Stimulated activated naive B cell treated with anti-CD40 and anti-IgM and Interleukin-4, amounts not matched to agents 10 μg/mL and 1 μg/mL and 100 μg/mL, for 72 hours (primary cell): ENCODE results near the gene ERICH6B.
A peak's percentile ranks its signal among the peaks of the same experiment; 100 is the strongest.

ENCODE experiments used
- ATAC-seq, 2 donors: fragments of 150-1000 bp; cut with Tn5 transposase; replicated peaks; 2 replicates each; pipeline ENCODE4 v1.10.0; 2021; ENCODE audit warnings: moderate library complexity in 1 of 2
- DNase-seq: peaks from one replicate; pipeline ENCODE4 v3.0.0; 2021
- H3K27ac Mint-ChIP-seq: one replicate; pipeline ENCODE4 v1.8.0; 2022; ENCODE audit warnings: mild to moderate bottlenecking, mixed read lengths
- H3K27me3 Mint-ChIP-seq, 2 donors: one replicate each; pipeline ENCODE4 v1.8.0; 2022; ENCODE audit warnings: mixed read lengths in 2 of 2
- H3K36me3 Mint-ChIP-seq, 2 donors: one replicate each; pipeline ENCODE4 v1.8.0; 2022; ENCODE audit warnings: mixed read lengths in 2 of 2, mild to moderate bottlenecking in 1 of 2
- H3K4me1 Mint-ChIP-seq, 2 donors: one replicate each; pipeline ENCODE4 v1.8.0; 2022; ENCODE audit warnings: mixed read lengths in 2 of 2, mild to moderate bottlenecking in 1 of 2
- H3K4me3 Mint-ChIP-seq, 2 donors: one replicate each; pipeline ENCODE4 v1.8.0; 2022; ENCODE audit warnings: mild to moderate bottlenecking in 2 of 2, mixed read lengths in 2 of 2, moderate library complexity in 1 of 2
- H3K9me3 Mint-ChIP-seq, 2 donors: one replicate each; pipeline ENCODE4 v1.8.0; 2022; ENCODE audit warnings: mixed read lengths in 2 of 2, mild to moderate bottlenecking in 1 of 2

ERICH6B gene

DNA sequence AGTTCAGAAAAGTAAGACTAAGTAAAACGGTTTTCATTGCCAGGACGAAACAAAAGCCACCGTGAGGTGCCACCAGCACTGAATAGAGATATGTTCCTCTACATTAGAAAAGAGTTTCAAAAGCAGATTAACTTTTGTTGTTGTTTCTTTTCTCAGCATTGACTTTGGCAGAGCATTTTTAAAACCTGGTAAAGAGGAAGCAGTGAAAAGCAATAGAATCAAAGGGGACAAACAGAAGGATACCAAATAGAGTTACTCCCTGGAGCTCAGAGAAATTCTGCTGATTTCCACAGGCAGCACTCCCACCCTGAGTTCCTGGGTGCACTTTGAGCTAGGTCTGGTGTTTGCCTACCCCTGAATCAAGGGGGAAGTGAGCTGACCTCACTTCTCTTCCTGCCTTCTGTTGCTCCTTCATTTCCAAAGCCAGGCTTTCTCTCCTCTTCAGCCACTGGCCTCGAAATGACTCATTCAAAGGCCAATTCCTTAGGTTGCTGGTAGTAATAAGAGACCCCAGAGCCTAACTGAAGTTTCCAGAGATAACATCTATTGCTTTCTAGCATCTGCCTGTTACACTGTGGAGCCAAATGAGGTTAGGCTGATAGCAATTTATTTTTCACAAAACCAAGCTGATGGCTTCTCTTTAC lies 11.3 kb upstream of the ERICH6B start:
- no peak overlapping the region for H3K4me3 Mint-ChIP-seq
- ATAC-seq (no peak), DNase-seq (no peak)
- no peaks in the 10 kb centered on the region for H3K9me3 Mint-ChIP-seq
- no peaks in the 10 kb centered on the region for H3K4me1 Mint-ChIP-seq
- no peaks in the 10 kb centered on the region for H3K36me3 Mint-ChIP-seq
- H3K27me3 Mint-ChIP-seq, result peaks cover 27% of the 10 kb centered on the region in 2 donors
- H3K27ac Mint-ChIP-seq, result no peak overlapping the region

DNA sequence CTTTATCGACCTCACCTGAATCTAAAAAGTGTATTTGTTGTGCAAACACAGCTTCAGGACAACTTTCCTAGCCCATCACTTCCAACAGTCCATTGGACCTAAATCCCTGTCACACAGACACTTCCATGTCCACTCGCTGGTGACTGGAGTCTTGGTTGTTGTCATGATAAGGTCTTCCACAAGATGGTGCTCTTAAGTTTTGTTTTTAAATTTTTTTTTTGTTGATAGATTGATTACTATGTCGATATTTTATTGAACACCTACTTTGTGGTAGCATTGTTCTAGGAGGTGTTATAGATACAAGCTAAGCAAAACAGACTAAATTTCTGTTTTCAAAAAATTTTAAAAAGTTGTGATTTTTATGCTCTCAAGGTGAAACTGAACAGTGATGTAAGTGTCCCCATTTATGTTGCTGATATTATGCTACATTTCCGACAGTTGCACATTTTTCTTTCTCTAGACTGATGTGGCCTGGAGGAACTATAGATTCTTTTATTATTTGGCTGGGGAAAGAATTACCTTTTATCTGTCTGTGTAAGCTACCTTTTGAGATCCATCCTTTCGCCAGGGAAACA lies 8.1 kb upstream of the ERICH6B start:
- Mint-ChIP-seq H3K9me3 (no peaks in the 10 kb centered on the region), H3K4me3 (no peak overlapping the region), H3K27ac (no peak overlapping the region), H3K27me3 (peaks cover 38 to 47% of the 10 kb centered on the region in 2 donors), H3K36me3 (no peaks in the 10 kb centered on the region), H3K4me1 (no peaks in the 10 kb centered on the region)
- no peak for DNase-seq
- no peak for ATAC-seq

DNA sequence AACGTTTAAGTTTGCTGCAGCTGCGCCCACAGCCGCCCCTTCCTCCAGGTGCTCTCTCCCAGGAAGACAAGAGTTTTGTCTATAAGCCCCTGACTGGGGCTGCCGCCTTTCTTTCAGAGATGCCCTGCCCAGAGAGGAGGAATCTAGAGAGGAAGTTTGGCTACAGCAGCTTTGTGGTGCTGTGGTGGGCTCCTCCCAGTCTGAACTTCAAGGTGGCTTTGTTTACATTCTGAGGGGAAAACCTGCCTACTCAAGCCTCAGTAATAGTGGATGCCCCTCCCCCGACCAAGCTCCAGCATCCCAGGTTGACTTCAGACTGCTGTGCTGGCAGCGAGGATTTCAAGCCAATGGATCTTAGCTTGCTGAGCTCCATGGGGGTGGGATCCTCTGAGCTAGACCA lies 6.4 kb upstream of the ERICH6B start:
- Mint-ChIP-seq H3K36me3 (no peaks in the 10 kb centered on the region), H3K4me3 (no peak overlapping the region), H3K27me3 (peaks cover 55 to 59% of the 10 kb centered on the region in 2 donors), H3K9me3 (peaks cover 0 to 5% of the 10 kb centered on the region in 2 donors), H3K27ac (no peak overlapping the region), H3K4me1 (no peaks in the 10 kb centered on the region)
- DNase-seq (no peak), ATAC-seq (no peak)

DNA sequence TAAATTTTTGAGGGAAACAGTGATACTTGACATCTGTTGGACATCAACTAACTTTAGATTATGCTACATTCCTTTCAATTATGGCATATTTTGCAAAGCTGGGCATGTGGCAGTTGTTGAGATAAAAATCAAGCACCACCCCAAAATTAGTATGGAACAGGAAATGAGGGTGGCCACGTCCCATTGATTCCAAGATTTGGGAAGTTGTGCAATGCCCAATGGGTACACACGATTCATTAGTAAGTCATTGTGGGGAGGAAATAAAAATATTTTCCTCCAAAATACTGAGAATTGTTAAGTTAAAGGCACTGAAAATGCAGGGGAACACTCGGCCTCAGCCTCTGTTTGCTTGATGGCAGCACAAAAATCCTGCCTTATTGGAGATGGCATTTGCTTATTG lies 7.6 kb downstream of the ERICH6B start:
- H3K9me3 Mint-ChIP-seq, result no peaks in the 10 kb centered on the region

GRCh38 chr13:45604892-45605291 lies 10.6 kb downstream of the ERICH6B start:
- Mint-ChIP-seq H3K27ac (no peak overlapping the region), H3K27me3 (peaks cover 22 to 52% of the 10 kb centered on the region in 2 donors), H3K4me1 (no peaks in the 10 kb centered on the region), H3K36me3 (no peaks in the 10 kb centered on the region), H3K9me3 (no peaks in the 10 kb centered on the region), H3K4me3 (no peak overlapping the region)
- ATAC-seq, result no peak
- DNase-seq, result no peak

More for the DNA sequence above, 7.6 kb downstream of the ERICH6B start:
- H3K4me1 Mint-ChIP-seq, result no peaks in the 10 kb centered on the region
- no peak overlapping the region for H3K27ac Mint-ChIP-seq
- DNase-seq, result no peak
- H3K27me3 Mint-ChIP-seq, result peaks cover 27 to 58% of the 10 kb centered on the region in 2 donors
- no peak for ATAC-seq
- H3K36me3 Mint-ChIP-seq, result no peaks in the 10 kb centered on the region
- H3K4me3 Mint-ChIP-seq, result no peak overlapping the region

DNA sequence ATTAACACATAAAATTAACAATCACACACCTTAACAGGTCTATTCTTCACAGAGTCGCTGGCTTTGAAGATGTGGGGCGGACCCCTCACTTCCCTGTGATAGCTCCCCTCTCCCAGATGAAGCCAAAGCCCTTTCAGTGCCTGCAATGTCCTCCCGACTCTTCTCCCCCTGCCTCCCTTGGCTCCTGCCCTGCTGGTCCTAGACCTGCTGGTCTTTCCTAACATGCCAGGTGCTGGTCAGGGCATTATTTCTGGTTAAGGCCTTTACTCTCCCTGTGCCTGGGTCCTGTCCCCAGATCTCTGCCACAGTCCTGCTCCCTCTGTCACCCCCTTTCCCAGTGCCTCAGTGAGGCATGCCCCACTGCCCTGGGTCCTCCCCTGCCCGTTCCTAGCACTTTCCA lies 12.2 kb downstream of the ERICH6B start:
- Mint-ChIP-seq H3K4me1 (no peaks in the 10 kb centered on the region), H3K9me3 (no peaks in the 10 kb centered on the region), H3K27me3 (peaks cover 20 to 46% of the 10 kb centered on the region in 2 donors), H3K27ac (no peak overlapping the region), H3K4me3 (no peak overlapping the region), H3K36me3 (no peaks in the 10 kb centered on the region)
- DNase-seq (no peak), ATAC-seq (no peak)

DNA sequence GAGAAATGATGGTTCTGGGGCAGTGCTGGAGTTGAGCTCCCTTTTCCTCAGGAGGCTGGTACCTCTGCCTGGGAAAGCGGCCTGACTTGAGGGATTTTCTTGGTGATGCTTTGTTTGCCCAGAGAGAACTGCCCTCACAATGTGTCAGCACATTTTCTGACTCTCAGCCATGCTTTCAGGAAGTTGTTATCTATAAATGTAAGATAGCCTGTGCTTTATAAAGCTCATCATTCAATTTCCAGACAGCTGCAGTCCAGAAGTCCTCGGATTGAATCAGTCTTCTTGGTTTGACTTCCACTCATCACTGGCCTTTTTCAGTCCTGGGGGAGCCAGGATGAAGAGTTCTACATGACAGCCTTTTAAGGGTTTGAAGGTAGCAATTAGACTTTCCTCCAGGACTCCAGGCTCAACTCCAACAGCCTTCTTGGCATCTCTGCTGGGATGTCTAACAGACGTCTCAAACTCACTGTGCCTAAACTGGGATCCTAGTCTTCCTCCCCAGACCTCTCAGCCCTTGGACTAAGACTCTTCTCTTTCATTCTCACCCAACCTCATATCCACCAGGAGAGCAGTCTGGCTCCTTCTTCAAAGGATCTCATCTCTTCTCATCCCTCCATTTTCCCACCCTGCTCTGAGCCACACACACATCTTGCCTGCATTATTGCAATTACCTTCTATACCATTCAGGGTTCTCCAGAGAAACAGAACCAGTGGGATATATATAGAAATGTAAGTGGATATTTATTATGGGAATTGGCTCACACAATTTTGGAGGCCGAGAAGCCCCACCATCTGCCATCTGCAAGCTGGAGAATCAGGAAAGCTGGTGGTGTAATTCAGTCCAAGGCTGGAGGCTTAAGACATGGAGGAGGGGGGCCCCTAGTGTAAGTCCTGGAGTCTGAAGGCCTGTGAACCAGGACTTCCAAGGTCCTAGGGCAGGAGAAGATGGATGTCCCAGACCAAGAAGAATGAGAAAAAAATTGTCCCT lies 13.1 kb downstream of the ERICH6B start:
- H3K27ac Mint-ChIP-seq, result no peak overlapping the region
- no peak for ATAC-seq
- no peaks in the 10 kb centered on the region for H3K4me1 Mint-ChIP-seq
- no peaks in the 10 kb centered on the region for H3K36me3 Mint-ChIP-seq
- H3K4me3 Mint-ChIP-seq, result no peak overlapping the region
- DNase-seq, result no peak
- no peaks in the 10 kb centered on the region for H3K9me3 Mint-ChIP-seq
- H3K27me3 Mint-ChIP-seq, result peaks cover 25 to 50% of the 10 kb centered on the region in 2 donors

GRCh38 chr13:45601680-45602079 lies 13.9 kb downstream of the ERICH6B start:
- ATAC-seq, result no peak
- Mint-ChIP-seq H3K36me3 (no peaks in the 10 kb centered on the region), H3K4me1 (no peaks in the 10 kb centered on the region), H3K27me3 (peaks cover 26 to 52% of the 10 kb centered on the region in 2 donors), H3K9me3 (no peaks in the 10 kb centered on the region), H3K27ac (no peak overlapping the region), H3K4me3 (no peak overlapping the region)
- no peak for DNase-seq

- Mint-ChIP-seq H3K36me3 (no peaks in the 10 kb centered on the region), H3K27me3 (peaks cover 25 to 50% of the 10 kb centered on the region in 2 donors), H3K4me1 (no peaks in the 10 kb centered on the region), H3K27ac (no peak overlapping the region), H3K4me3 (no peak overlapping the region), H3K9me3 (peaks cover 0 to 3% of the 10 kb centered on the region in 2 donors)
- ATAC-seq (no peak), DNase-seq (no peak)
Measured at GRCh38 chr13:45598597-45598996, 16.9 kb downstream of the ERICH6B start.

DNA sequence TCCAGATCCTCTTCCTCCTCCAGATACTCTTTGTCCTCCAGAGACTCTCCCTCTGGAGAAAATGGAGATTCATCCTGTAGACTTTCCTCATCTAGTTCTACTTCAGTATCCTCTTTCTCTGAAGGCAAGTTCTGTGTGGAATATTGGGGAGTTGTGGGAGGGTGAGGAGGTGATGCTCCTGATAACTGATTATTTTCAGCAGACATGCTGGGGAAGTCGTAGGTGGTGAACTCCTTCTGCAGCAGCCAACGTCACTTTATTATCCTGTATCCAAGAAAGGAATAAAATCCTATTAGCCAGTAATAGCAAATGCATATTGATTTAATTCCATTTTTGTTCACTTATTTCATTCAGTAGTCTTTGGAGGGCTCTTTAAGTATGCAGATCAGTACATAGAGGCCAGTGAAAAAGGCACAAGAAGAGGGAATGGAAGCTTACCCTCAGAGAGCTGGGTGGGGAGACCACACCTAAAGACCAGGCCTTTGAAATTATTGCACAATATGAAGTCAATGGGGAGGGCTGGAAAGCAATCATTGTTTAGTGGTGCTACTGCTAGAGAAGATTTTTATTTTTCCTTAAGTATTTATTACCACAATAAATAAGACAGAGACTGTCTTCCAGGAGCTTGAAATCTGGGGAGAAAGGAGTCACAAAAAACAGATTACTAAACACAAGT lies 18.6 kb downstream of the ERICH6B start:
- ATAC-seq, result no peak

GRCh38 chr13:45595965-45596364 lies 19.6 kb downstream of the ERICH6B start:
- H3K27ac Mint-ChIP-seq, result no peak overlapping the region

More for the DNA sequence above, 18.6 kb downstream of the ERICH6B start:
- Mint-ChIP-seq H3K36me3 (no peaks in the 10 kb centered on the region), H3K27me3 (peaks cover 21 to 42% of the 10 kb centered on the region in 2 donors), H3K4me3 (no peak overlapping the region), H3K4me1 (no peaks in the 10 kb centered on the region), H3K9me3 (peaks cover 0 to 3% of the 10 kb centered on the region in 2 donors), H3K27ac (no peak overlapping the region)
- DNase-seq, result no peak

GRCh38 chr13:45594764-45595163 lies 20.8 kb downstream of the ERICH6B start:
- Mint-ChIP-seq H3K27ac (no peak overlapping the region), H3K36me3 (no peaks in the 10 kb centered on the region), H3K9me3 (peaks cover 0 to 3% of the 10 kb centered on the region in 2 donors), H3K4me1 (no peaks in the 10 kb centered on the region), H3K27me3 (peaks cover 18 to 38% of the 10 kb centered on the region in 2 donors), H3K4me3 (no peak overlapping the region)
- no peak for DNase-seq
- no peak for ATAC-seq

More at GRCh38 chr13:45595965-45596364, 19.6 kb downstream of the ERICH6B start:
- Mint-ChIP-seq H3K4me1 (no peaks in the 10 kb centered on the region), H3K27me3 (peaks cover 21 to 40% of the 10 kb centered on the region in 2 donors), H3K9me3 (peaks cover 0 to 3% of the 10 kb centered on the region in 2 donors), H3K4me3 (no peak overlapping the region), H3K36me3 (no peaks in the 10 kb centered on the region)
- ATAC-seq (no peak), DNase-seq (no peak)

- Mint-ChIP-seq H3K27me3 (peaks cover 18 to 38% of the 10 kb centered on the region in 2 donors), H3K27ac (no peak overlapping the region), H3K4me1 (no peaks in the 10 kb centered on the region), H3K9me3 (peaks cover 0 to 3% of the 10 kb centered on the region in 2 donors), H3K36me3 (no peaks in the 10 kb centered on the region), H3K4me3 (no peak overlapping the region)
- ATAC-seq, result no peak
- DNase-seq, result no peak
Measured at GRCh38 chr13:45594227-45594626, 21.3 kb downstream of the ERICH6B start.

DNA sequence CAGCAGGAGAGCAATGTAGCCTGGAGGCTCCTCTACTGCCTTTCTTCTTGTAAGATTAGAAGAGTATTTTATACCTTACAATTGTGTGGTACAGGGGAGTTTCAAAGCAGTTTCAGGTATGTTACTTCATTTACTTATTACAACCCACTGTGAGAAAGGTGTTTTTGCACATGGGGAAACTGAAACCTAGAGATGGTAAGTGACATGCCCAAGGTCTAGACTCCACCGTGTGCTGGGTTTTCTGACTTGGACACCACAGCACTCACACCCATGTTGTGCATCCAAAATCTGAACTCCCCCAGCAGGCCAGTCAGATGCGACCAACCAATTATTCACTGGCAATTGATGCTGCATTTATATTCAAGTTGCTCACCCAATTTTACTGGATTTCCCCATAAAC lies 22.8 kb downstream of the ERICH6B start:
- DNase-seq (no peak), ATAC-seq (peak; percentile 48 to 59)
- peaks cover 9 to 26% of the 10 kb centered on the region in 2 donors for H3K27me3 Mint-ChIP-seq
- H3K4me1 Mint-ChIP-seq, result no peaks in the 10 kb centered on the region
- H3K27ac Mint-ChIP-seq, result no peak overlapping the region
- no peaks in the 10 kb centered on the region for H3K36me3 Mint-ChIP-seq
- H3K4me3 Mint-ChIP-seq, result no peak overlapping the region
- H3K9me3 Mint-ChIP-seq, result peaks cover 0 to 3% of the 10 kb centered on the region in 2 donors
